ENCODE data around the gene MTCL3. TPM values are rescaled to one million over a fixed set of nuclear protein-coding genes. Genes with fewer than 3 reads are reported as not detected.
"Not testable (repeated sequence)": the region's sequence is repeated elsewhere in the genome, so short reads cannot be mapped to it uniquely, and the experiment has no call there.

Gene MTCL3

GRCh38 chr6:127439718-127440117 lies 79.4 kb downstream of the MTCL3 start:
- intact Hi-C loops (cut with micrococcal nuclease): no loop called here

- intact Hi-C loops (cut with micrococcal nuclease): no loop called here
These were observed 82.5 kb downstream of the MTCL3 start for GRCh38 chr6:127436578-127437110.

DNA sequence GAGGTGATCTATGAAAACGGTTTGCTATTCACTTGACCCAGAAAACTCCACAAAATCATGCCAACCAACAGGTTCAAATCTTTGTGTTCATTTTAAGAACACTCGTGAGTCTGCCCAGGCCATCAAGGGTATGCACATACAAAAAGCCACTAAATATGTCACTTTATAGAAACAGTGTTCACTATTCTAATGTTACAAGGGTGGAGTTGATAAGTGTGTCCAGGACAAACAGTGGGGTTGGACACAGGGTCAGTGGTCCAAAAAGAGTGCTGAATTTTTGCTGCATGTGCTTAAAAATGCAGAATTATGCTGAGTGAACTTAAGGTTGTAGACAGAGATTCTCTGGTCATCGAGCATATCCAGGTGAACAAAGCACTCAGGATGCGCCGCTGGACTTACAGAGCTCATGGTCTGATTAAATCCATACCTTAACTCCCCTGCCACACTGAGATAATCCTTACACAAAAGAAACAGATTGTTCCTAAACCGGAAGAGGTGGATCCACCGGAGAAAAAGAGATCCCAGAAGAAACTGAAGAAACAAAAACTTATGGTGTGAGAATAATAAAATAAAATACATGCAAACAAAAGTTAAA lies 83.4 kb downstream of the MTCL3 start:
- intact Hi-C loops (cut with micrococcal nuclease): no loop called here

DNA sequence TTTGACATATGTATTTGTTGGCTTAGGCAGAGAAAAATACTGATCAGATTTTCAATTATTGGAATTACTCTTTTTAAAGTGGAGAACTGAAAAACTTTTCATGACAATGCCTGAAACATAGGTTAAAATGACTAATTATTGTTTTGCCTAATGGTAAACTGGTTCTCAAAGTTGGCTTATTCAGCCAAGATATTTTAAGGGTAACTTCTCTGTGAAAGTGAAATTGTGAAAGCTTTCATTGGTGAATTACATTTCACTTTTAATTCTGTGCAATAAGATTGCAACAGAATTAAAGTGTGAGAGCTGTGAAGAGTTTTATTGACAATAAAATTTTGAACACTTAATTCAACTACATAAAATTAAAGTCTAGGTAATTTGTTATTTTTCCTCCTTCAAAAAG lies 84.5 kb downstream of the MTCL3 start:
- intact Hi-C loops (cut with micrococcal nuclease): no loop called here

- intact Hi-C loops (cut with micrococcal nuclease): not testable (repeated sequence)
These were observed 90.6 kb downstream of the MTCL3 start for GRCh38 chr6:127428562-127428961.

GRCh38 chr6:127423921-127424320 lies 95.2 kb downstream of the MTCL3 start:
- intact Hi-C loops (cut with micrococcal nuclease): no loop called here

Other genes starting within 250 kb of the MTCL3 start
- gene ECHDC1, start 175.7 kb downstream of the MTCL3 start, total RNA-seq: 48.0 and 49.6 TPM in 2 replicates
- 16.4 and 17.6 TPM in 2 replicates for gene KIAA0408, start 59.9 kb downstream of the MTCL3 start, total RNA-seq
- gene C6orf58, start 57.8 kb upstream of the MTCL3 start, total RNA-seq: not detected in 2 replicates